GM19238 (cell line): ENCODE results near the gene MAML1.

Experiments
- DNase-seq: peaks from one replicate; pipeline ENCODE4 v3.0.0; 2011; ENCODE audit warnings: low spot score; ENCODE audit not compliant: insufficient read length

Gene MAML1

DNA sequence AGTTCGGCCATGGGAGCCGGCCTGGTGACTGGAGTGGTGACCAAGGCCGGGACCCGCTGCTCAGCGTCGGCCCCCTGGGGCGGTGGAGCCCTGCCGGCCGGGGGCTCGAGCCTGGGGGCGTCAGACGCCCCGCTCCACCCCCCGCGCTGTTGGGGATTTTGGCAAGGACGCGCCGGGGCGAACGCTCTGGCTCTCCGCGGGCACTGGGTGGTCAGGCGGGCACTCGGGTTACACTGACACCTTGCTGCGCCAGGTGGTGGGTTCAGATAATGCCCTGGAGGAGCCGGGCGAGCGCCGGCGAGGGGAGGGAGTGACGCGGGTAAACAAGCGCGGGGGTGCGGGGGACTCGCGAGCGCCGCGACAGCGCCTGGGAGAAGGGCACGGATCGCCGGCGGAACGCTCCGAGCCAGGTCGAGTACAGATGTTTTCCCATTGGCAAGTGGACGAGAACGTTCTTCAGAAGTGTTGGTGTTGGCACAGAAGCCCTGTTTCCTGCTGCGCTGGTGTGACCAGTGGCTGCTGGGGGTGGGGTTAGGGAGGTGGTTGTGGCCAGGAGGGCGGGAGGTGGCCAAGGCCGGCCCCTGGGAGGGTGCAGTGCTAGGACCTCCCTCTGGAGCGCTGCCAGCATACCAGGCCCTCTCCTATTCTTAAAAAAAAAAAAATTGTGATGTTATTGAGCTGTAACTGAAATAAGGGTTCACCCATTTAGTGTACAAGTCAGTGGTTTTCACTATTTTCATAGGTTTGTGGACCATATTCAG, 88.9 kb downstream of the MAML1 start:
- peak; percentile 95 for DNase-seq

DNA sequence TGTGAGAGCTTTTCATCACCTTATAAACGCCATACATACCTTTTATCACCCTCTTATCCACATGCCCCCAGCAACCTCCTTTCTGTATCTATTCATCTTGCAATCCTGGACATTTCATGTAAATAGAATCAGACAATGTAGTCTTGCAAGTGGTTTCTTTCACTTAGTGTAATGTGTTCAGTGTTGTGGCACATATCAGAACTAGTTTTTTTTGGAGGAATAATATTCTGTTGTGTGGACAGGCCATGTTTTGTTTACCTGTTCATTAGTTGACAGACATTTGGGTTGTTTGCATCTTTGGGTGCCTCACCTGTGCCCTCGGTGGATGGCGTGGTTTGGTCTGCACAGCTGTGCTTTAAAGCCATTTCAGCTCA, 89.4 kb downstream of the MAML1 start:
- DNase-seq: no peak

DNA sequence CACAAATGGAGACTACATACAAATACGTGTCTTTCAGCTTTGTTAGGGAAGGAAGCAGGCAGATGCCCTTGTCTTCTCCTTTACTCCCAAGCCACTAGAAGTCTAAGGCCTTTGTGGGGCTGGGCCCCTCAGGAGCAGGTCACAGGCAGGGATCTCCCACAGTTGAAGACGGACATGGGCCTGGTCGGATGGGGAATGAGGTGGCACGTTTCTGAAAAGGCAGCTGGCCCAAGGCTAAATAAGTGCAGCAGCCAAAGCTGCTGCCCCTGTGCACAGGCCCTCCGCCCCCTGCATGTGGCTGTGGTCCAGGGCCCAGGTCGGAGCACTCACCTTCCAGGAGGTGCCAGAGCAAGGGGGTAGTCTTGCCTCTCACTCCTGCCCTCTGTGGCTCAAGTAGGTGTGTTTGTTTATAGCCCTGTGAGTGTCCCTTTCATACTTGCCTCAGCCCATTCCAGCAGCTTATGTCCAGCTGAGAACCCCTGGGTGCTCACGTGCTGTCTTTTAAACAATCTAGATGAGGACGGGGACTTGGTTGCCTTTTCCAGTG, 89.9 kb downstream of the MAML1 start:
- DNase-seq: no peak

DNA sequence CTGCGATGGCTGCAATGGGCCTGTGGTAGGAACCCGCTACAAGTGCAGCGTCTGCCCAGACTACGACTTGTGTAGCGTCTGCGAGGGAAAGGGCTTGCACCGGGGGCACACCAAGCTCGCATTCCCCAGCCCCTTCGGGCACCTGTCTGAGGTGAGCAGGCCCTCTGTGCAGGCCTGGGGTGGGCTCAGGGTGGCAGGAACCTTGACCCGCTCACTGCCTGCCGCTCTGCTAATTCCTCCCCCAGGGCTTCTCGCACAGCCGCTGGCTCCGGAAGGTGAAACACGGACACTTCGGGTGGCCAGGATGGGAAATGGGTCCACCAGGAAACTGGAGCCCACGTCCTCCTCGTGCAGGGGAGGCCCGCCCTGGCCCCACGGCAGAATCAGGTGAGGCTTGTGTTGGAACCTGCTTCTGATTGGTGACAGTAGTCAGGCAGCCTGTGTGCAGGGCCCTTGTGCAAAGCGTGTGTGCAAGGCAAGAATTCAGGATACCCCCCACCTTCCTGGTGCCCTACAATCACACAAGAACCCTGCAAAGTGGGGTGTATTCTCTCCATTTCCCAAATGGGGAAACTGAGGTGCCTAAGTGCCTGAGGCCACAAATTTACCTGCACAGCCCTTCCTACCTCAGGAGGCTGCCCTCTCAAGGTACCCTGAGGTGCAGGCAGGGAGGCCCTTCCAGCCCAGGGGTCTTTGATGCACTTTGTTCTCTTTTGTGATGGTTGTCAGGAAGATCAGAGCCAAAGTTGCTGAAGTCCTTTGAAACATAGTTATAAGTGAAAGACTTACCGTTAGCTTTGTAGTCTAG, 91.5 kb downstream of the MAML1 start:
- DNase-seq: no peak

DNA sequence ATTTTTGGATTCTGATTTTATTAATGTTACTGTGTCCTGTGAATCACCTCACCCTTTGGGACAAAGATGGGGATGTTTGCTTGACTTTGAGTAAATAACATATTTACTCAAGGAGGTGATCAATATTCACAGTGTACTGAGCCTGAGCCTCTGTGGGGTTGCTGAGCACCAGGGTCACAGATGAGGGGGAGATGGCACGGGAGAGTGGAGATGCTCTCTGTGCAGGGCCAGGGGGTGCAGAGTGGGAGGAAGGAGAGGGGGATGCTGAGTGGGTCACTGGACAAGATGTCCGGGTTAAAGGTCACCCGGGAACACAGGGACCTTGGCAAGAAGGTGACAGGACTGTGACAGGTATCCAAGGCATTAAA, 92.1 kb downstream of the MAML1 start:
- no peak for DNase-seq

DNA sequence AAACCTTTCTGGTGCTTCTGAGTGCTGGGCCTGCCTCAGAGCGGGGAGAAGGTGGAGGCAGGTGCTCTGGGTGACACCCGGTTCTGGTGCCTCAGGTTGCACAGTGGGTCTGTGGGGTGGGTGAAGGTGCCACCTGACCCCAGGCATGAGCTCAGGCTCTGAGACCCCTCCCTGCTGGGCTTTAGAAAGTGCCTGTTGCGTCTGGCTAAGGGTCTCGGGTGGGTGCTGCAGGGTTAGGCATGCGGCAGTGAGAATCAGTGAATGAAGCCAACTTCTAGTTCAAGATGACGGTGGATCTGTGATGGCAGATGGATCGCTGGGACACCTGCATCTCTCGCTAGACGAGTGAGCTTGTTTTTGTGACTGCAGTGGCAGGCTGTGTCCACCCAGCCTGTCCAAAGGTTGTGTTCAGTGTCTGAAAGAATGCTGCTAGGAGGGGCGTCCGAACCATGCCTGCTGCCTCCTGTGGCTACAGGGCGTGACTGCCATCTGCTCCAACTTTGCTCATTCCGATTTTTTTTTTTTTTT, 93.1 kb downstream of the MAML1 start:
- no peak for DNase-seq
